NCI-H345 (cell line): ENCODE data around the gene SORL1.

Source experiments
- DNase-seq: peaks from one replicate; lab custom pipeline; 2025; lab: John Stamatoyannopoulos, UW

SORL1 gene

GRCh38 chr11:121429556-121429955 lies 22.6 kb upstream of the SORL1 start:
- no peak for DNase-seq

- no peak for DNase-seq
Observed at GRCh38 chr11:121431820-121432526, 20.1 kb upstream of the SORL1 start.

GRCh38 chr11:121435132-121435531 lies 17.0 kb upstream of the SORL1 start:
- peak; percentile 65 for DNase-seq

GRCh38 chr11:121435551-121436511 lies 16.3 kb upstream of the SORL1 start:
- peak; percentile 73 for DNase-seq

GRCh38 chr11:121437018-121437685 lies 15.0 kb upstream of the SORL1 start:
- DNase-seq: no peak

- no peak for DNase-seq
Observed at GRCh38 chr11:121437686-121438078, 14.4 kb upstream of the SORL1 start.

- DNase-seq: no peak
Observed at GRCh38 chr11:121439337-121439736, 12.8 kb upstream of the SORL1 start.

GRCh38 chr11:121439759-121440158 lies 12.4 kb upstream of the SORL1 start:
- DNase-seq: no peak

- DNase-seq: peak; percentile 50
Observed at GRCh38 chr11:121441521-121441920, 10.6 kb upstream of the SORL1 start.

- no peak for DNase-seq
Observed at GRCh38 chr11:121443688-121444275, 8.3 kb upstream of the SORL1 start.

- DNase-seq: no peak
Observed at GRCh38 chr11:121444526-121444925, 7.6 kb upstream of the SORL1 start.

- DNase-seq: no peak
Observed at GRCh38 chr11:121445071-121445768, 6.9 kb upstream of the SORL1 start.

- no peak for DNase-seq
Observed at GRCh38 chr11:121446752-121447156, 5.4 kb upstream of the SORL1 start.

- no peak for DNase-seq
Observed at GRCh38 chr11:121448011-121448410, 4.1 kb upstream of the SORL1 start.

- DNase-seq: no peak
Observed at GRCh38 chr11:121448431-121448941, 3.6 kb upstream of the SORL1 start.

- no peak for DNase-seq
Observed at GRCh38 chr11:121449123-121449522, 3.0 kb upstream of the SORL1 start.

- DNase-seq: no peak
Observed at GRCh38 chr11:121449626-121450025, 2.5 kb upstream of the SORL1 start.

GRCh38 chr11:121450401-121450800 lies 1.7 kb upstream of the SORL1 start:
- no peak for DNase-seq

GRCh38 chr11:121451178-121451985 lies 732 bp upstream of the SORL1 start:
- no peak for DNase-seq

GRCh38 chr11:121452609-121453150 lies 566 bp downstream of the SORL1 start, which contains the start of gene SORL1-AS1:
Gene SORL1-AS1, minus strand, starts transcription at chr11:121452967.
- peak; percentile 38 for DNase-seq
